ENCODE measurements around the gene SLC4A1.

- TF ChIP-seq CTCF (conservative IDR thresholded peaks at IDR 0.05 in 1 of 2, IDR thresholded peaks at IDR 0.05 in 1 of 2; ENCODE audit: extremely low read depth in 1 of 2, insufficient read depth in 1 of 2, low read depth in 1 of 2, low read length in 2 of 2) (no peak), EZH2 (IDR thresholded peaks at IDR 0.05; ENCODE audit: borderline replicate concordance, low read length) (no peak)
Measured at GRCh38 chr17:44262654-44263225, 5.2 kb downstream of the SLC4A1 start.
